HG03565 (cell line): Measurements from ENCODE around the gene FAF1.
"Not testable (repeated sequence)": the region's sequence is repeated elsewhere in the genome, so short reads cannot be mapped to it uniquely, and the experiment has no call there.

Source experiments
- ATAC-seq: cut with Tn5 transposase; IDR thresholded peaks from one replicate; pipeline ENCODE4 v1.9.1; 2021; ENCODE audit warnings: mild to moderate bottlenecking, moderate library complexity; ENCODE audit not compliant: unreplicated experiment

FAF1 gene

GRCh38 chr1:50858761-50859160 lies 101.3 kb downstream of the FAF1 start:
- ATAC-seq: no peak

DNA sequence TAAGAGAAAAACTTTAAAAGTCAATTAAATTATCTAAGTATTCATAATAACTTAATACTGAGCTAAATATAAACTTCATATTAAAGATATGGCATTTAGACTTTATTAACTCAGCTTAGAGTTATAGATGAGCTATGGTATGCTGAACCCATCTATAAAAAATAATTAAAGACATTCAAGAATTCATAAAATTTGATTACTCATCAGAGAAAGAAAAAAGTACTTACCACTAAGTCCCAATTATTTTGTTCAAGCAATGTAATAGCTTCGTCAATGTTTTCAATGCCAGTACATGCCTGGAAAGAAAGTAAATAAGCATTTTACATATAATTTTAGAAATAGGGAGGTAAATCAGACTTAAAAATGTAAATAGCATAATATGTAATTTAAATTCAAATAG lies 102.4 kb downstream of the FAF1 start:
- ATAC-seq: no peak

GRCh38 chr1:50853325-50853724 lies 106.7 kb downstream of the FAF1 start:
- ATAC-seq: no peak

DNA sequence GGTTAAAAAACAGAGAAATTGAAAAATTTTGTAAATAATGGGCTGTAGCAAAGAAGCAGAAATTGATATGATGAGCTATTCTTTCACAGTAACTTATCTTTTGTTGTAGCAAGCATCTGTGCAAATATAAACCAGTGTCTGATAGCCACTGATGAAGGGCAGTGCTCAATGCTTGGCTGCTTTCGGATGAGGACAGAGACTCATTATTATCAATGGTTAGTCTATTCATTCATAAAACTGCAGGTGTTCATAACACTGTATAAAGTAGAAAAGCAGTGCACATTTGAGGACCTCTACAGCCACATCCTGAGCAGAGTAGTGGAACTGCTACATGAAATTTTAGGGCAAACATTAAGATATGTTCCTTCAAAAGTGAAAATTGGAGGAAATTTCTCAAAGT lies 107.2 kb downstream of the FAF1 start:
- no peak for ATAC-seq

- ATAC-seq: no peak
These were observed 108.6 kb downstream of the FAF1 start for GRCh38 chr1:50851466-50851865.

DNA sequence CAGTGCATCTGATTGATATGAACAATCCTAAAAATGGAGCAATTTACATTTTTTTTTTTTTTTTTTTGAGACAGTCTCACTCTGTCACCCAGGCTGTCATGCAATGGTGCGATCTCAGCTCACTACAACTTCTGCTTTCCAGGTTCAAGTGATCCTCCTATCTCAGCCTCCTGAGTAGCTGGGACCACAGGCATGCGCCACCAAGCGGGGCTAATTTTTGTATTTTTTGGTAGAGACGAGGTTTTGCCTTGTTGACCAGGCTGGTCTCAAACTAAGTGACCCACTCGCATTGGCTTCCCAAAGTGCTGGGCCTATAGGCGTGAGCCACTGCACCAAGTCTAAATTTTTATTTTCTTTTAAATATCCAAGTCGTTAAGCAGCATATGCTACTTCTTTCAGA lies 109.0 kb downstream of the FAF1 start:
- ATAC-seq: no peak

DNA sequence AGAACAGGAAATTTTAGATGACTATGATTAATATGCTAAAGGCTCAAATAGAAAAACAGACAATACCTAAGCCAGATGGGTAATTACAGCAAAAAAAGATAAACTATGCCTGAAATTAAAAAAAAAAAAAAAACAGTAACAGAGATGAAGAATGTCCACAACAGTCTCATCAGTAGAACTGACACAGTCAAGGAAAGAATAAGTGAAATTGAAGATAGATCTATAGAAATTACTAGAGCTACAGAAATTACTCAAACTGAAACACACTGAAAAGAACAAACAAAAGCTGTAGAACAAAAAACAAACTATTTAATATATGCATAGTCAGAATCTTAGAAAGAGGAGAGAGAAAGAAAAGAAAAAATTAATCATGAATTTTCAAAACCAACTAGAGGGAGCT lies 112.8 kb downstream of the FAF1 start:
- no peak for ATAC-seq

DNA sequence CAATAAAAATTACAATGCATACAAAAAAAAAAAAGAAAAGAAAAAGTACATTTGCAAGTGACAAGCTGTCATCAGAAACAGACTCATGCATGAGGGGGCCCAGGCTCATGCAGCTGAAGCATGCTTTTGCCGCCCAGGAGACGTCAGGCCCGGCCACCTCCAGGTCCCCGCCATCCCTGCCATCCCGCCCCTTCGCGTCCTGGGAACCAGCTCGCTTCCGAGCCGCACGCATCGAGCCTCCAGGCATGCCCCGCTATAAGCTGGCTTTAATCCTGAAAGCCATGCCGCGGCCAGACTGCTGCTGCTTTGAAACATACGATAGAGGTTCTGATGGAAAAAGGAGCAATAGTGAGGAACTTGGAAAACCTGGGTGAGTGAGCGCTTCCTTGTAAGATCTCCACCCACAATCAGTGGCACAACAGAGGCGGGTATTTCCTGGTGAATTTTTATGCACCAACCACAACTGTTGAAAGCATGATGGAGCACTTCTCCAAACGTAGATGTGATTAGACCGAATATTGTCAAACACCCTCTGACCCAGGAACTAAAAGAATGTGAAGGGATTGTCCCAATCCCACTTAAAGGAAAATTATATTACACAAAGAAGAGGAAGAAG lies 113.7 kb downstream of the FAF1 start:
- no peak for ATAC-seq

GRCh38 chr1:50841791-50842387 lies 118.2 kb downstream of the FAF1 start:
- ATAC-seq: no peak

DNA sequence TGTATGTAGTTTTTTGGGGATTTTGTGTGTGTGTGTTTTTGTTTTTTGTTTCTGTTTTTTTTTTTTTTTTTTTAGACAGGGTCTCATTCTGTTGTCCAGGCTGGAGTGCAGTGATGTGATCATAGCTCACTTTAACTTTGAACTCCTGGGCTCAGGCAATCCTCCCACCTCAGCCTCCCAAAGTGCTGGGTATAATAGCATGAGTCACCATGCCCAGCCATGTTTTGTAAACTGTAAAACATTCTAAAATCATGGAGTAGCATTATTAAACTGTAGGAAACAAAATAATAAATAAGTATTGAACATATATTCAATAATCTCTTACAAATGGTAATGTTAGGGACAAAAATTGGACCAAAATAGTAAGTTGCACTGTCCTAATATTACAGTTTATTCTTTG lies 124.0 kb downstream of the FAF1 start:
- no peak for ATAC-seq

DNA sequence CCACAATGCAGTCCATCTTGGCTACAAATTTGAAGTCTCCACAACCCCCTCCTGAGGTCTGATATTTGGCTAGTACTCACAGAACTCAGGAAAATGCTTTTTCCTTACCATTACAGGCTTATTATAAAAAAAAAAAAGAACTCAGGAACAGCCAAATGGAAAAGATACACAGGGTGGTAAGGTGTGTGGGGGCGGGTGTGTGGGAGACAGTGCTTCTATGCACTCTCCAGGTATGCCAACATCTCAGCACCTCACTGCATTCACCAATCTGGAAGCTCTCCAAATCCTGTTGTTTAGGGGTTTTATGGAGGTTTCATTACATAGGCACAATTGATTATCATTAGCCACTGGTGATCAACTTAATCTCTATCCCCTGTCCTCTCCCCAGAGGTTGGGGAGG lies 126.9 kb downstream of the FAF1 start:
- no peak for ATAC-seq

- no peak for ATAC-seq
These were observed 127.9 kb downstream of the FAF1 start for GRCh38 chr1:50832167-50832566.

DNA sequence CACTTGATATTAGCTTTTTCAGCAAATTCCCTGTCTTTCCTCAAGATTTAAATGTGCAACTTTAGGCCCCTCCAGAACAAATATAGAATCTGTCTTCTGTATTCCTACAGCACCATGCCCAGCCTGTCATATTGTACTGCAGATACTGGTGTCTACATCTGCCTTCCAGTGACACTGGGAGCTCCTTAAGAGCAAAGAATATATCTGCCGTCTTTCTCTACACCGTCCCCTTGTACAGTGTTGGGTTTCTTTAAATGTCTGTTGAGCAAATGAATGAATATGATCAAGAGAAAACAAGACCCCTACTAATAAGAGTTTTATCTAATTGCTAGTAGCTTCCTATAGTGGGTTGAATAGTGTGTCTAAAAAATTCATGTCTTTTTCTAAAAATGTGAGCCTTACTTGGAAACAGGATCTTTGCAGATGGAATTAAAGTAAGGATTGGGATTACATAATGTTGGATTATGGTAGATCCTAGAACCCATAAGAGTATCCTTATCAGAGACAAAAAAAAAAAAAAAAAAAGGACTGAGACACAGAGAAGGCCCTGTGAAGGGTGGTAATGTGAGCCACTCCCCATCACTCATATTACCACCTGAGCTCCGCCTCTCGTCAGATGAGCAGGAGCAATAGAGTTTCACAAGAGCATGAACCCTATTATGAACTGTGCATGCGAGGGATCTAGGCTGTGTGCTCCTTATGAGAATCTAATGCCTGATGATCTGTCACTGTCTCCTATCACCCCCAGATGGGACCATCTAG lies 128.6 kb downstream of the FAF1 start:
- ATAC-seq: no peak

GRCh38 chr1:50830621-50831020 lies 129.4 kb downstream of the FAF1 start:
- no peak for ATAC-seq

DNA sequence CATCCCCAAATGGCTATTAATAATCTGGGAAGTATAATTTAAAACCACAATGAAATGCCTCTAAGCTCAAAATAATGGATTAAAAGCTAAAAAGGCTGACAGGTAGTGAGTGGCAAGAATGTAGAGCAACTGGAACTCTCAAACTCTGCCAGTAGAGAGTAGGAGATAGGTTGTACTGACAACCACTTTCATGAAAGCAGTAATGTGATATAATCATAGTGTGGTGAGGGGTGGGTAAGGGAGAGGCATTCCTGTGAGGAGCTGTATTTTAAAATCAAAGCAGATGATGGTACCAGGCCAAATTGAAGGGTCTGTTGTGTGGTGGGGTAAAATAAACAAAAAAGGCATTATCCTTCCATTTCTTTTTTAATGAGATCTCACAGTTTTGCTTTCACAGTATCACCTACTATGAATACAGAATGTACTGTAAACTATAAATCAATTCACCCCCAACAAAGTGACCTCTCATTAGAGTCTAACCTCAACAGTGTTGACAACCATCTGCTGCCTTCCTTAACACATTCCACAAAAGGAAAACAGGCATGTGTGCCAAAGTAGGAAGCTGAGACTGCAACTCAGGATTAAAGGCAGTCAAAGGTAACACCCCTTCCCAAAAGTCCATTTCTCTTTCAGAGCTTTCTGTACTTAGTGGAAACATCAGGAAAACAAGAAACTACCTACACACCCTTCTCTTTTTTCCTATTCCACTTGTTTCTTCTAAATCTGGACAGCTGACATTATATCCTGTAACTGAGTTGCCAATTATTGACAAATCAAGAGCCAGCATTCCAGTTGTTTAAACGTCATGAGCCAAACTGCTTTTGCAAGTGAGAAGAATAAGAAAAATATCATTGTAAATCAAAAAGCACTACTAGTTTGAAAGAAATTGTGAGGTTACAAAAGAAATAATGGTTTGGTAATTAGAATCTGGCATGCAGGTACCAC lies 130.8 kb downstream of the FAF1 start:
- no peak for ATAC-seq

GRCh38 chr1:50827546-50827945 lies 132.5 kb downstream of the FAF1 start:
- no peak for ATAC-seq

GRCh38 chr1:50826792-50827191 lies 133.3 kb downstream of the FAF1 start:
- not testable (repeated sequence) for ATAC-seq

DNA sequence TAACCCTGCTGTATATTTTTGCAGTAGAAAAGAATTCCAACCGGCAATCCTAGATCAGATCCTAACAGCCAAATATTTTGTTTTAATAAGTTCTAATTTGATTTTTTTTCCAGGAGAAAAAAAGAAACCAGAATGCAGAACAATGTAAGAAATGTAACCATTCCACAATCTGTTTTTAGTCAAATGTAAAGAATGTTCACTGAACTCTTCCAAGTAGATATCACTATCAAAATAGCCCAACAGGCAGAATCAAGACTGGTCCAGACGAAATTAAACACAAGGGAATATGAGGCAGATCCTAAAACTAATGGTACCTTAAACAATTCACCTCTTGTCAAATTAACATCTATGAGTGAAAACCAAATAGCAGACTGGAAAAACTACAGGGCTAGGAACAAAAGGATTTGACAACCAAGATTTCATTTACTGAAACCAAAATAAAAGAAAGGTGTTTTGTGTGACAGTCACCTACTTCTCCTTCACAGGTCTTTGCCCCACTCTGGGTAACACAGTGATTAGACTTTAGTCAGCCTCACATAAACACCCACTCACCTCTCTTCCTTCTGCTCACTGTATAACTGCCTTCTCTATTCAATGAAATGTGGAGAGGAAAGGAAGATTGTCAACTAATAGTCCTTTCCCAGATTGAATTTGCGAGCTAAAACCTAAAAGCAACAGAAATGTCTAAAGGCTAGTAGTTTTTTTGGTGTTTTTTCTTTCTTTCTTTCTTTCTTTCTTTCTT lies 137.9 kb downstream of the FAF1 start:
- ATAC-seq: no peak

DNA sequence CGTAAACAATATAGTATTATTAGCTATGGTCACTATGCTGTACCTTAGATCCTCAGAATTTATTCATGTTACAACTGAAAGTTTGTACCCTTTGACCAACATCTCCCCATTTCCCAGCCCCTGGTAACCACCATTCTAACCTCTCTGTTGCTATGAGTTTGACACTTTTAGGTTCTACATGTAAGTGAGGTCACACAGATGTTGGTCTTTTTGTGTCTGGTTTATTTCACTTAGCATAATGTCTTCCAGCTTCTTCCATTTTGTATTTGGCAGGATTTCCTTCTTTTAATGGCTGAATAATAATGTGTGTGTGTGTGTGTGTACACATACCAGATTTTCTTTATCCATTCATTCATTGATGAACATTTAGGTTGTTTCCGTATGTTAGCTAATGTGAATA lies 139.5 kb downstream of the FAF1 start:
- no peak for ATAC-seq

- no peak for ATAC-seq
These were observed 147.7 kb downstream of the FAF1 start for GRCh38 chr1:50812346-50812745.

DNA sequence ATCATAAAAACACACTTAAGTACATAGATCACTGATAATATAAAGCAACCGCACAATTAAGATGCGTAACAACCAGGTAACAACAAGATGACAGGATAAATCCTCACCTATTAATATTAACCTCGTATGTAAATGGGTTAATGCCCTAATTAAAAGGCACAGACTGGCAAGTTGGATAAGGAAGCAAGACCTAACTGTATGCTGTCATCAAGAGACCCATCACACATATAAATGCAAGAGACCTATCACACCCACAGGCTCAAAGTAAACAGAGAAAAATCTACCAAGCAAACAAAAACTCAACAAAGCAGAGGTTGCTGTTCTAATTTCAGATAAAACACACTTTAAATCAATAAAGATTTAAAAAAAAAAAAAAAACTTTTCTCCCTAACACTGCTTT lies 151.8 kb downstream of the FAF1 start:
- ATAC-seq: no peak
